Ishikawa (cell line): ENCODE measurements around the gene DUSP9.

Source experiments
- EP300 ChIP-seq: IDR thresholded peaks from 2 replicates; pipeline ENCODE4 v1.6.1; 2012; ENCODE audit warnings: borderline replicate concordance
- FOXM1 ChIP-seq: IDR thresholded peaks from 2 replicates; pipeline ENCODE4 v1.6.1; 2012; ENCODE audit warnings: low read depth, borderline replicate concordance
- YY1 ChIP-seq: IDR thresholded peaks from 2 replicates; pipeline ENCODE4 v1.6.1; 2012; ENCODE audit warnings: low read depth
- TF ChIP-seq, protein P1 (sequence below): IDR thresholded peaks from 2 replicates; pipeline ENCODE4 v1.6.1; 2012
- TF ChIP-seq, protein P2 (sequence below): IDR thresholded peaks from 2 replicates; pipeline ENCODE4 v1.6.1; 2012

DNA sequence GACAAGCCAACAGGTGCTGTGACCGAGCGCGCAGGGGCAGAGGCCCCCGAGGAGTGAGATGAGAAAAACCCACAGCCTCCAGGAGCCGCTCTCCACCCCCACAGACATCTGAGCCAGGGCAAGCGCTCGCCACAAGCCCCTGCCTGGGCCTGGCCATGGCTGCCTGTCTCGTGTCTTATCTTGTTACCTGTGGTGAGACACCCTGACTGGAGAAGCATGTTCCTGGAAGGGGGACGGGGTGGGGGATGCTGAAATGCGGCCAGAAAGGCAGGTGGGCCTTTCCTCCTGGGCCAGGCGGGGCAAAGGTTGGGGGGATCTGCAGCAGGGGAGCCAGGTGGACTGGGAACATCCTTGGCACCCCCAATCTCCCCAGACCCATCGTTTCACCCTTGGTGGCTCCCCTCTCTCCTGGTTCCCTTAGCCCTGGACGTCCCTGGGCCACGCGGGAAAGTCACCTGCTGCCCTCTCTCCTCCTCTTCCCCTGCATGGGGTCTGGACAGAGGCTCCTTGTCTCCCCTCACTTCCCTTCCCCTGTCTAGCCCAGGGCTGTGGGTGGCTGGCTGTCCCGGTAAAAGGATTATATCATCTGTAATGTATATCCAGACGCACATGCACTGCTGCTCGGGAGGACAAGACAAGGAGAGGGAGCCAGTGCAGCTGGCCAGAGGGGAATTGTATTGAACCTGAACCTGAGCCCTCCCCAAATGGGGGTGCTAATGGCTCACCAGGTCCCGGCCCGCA lies 8.4 kb upstream of the DUSP9 start:
- TF ChIP-seq, protein P1, sequence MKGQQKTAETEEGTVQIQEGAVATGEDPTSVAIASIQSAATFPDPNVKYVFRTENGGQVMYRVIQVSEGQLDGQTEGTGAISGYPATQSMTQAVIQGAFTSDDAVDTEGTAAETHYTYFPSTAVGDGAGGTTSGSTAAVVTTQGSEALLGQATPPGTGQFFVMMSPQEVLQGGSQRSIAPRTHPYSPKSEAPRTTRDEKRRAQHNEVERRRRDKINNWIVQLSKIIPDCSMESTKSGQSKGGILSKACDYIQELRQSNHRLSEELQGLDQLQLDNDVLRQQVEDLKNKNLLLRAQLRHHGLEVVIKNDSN = no peak
- TF ChIP-seq EP300 (no peak), YY1 (no peak), FOXM1 (no peak)
- TF ChIP-seq, protein P2, sequence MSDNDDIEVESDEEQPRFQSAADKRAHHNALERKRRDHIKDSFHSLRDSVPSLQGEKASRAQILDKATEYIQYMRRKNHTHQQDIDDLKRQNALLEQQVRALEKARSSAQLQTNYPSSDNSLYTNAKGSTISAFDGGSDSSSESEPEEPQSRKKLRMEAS = no peak
